Measurements from ENCODE around the gene BHLHA15.

DNA sequence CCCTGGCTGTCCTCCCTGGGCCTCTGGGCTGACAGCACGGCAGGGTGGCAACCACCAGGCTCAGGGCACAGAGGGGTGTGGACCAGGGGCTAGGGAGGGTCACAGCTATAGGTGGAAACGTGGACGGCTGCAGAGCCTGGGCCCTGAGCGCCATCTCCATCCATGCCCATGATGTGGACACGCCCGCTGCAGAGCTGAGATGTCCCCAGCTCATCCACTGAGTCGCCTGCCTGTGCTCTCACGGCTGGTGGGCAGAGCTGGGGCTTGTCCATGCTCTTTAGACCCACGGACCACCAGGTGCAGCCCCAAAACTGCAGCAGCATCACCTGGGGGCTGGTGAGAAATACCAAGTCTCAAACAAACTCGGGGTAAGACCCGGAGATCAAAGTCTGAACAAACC lies 24.7 kb downstream of the BHLHA15 start:
- TF ChIP-seq, protein P1, sequence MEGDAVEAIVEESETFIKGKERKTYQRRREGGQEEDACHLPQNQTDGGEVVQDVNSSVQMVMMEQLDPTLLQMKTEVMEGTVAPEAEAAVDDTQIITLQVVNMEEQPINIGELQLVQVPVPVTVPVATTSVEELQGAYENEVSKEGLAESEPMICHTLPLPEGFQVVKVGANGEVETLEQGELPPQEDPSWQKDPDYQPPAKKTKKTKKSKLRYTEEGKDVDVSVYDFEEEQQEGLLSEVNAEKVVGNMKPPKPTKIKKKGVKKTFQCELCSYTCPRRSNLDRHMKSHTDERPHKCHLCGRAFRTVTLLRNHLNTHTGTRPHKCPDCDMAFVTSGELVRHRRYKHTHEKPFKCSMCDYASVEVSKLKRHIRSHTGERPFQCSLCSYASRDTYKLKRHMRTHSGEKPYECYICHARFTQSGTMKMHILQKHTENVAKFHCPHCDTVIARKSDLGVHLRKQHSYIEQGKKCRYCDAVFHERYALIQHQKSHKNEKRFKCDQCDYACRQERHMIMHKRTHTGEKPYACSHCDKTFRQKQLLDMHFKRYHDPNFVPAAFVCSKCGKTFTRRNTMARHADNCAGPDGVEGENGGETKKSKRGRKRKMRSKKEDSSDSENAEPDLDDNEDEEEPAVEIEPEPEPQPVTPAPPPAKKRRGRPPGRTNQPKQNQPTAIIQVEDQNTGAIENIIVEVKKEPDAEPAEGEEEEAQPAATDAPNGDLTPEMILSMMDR (IDR thresholded peaks at IDR 0.05): no peak
- no peak for TF ChIP-seq POLR2A (IDR thresholded peaks at IDR 0.05)
